GM18870 (cell line): Measurements from ENCODE around the gene MRPS33.

Experiments used
- ATAC-seq: cut with Tn5 transposase; IDR thresholded peaks from one replicate; pipeline ENCODE4 v1.9.1; 2021; ENCODE audit warnings: moderate library complexity; ENCODE audit not compliant: unreplicated experiment

MRPS33 gene

GRCh38 chr7:141012696-141013344 is 1.9 kb downstream of the MRPS33 start:
- no peak for ATAC-seq

GRCh38 chr7:141012044-141012685 is 2.6 kb downstream of the MRPS33 start:
- ATAC-seq, result peak; percentile 36

- no peak for ATAC-seq
These were observed 3.3 kb downstream of the MRPS33 start for GRCh38 chr7:141011443-141011842.

GRCh38 chr7:141003172-141004065 is 11.3 kb downstream of the MRPS33 start:
- no peak for ATAC-seq

- no peak for ATAC-seq
These were observed 13.2 kb downstream of the MRPS33 start for GRCh38 chr7:141001546-141001945.

GRCh38 chr7:141001122-141001521 is 13.6 kb downstream of the MRPS33 start:
- ATAC-seq, result no peak

GRCh38 chr7:140998715-140999114 is 16.0 kb downstream of the MRPS33 start:
- no peak for ATAC-seq

- no peak for ATAC-seq
These were observed 22.3 kb downstream of the MRPS33 start for GRCh38 chr7:140992422-140992821.

- ATAC-seq, result no peak
These were observed 24.4 kb downstream of the MRPS33 start for GRCh38 chr7:140990193-140990962.

GRCh38 chr7:140989068-140989467 is 25.7 kb downstream of the MRPS33 start:
- peak; percentile 74 for ATAC-seq

- no peak for ATAC-seq
These were observed 30.9 kb downstream of the MRPS33 start for GRCh38 chr7:140983802-140984201.

- ATAC-seq, result no peak
These were observed 32.2 kb downstream of the MRPS33 start for GRCh38 chr7:140982508-140982907.

- ATAC-seq, result no peak
These were observed 32.8 kb downstream of the MRPS33 start for GRCh38 chr7:140981951-140982350.

- no peak for ATAC-seq
These were observed 37.0 kb downstream of the MRPS33 start for GRCh38 chr7:140977741-140978140.

- ATAC-seq, result no peak
These were observed 41.6 kb downstream of the MRPS33 start for GRCh38 chr7:140972876-140973829.

- no peak for ATAC-seq
These were observed 42.4 kb downstream of the MRPS33 start for GRCh38 chr7:140972344-140972743.

GRCh38 chr7:140967438-140967837 is 47.3 kb downstream of the MRPS33 start:
- ATAC-seq, result no peak

GRCh38 chr7:140966561-140967233 is 48.1 kb downstream of the MRPS33 start:
- no peak for ATAC-seq

- no peak for ATAC-seq
These were observed 53.6 kb downstream of the MRPS33 start for GRCh38 chr7:140961117-140961516.
